Epithelial cell of proximal tubule (primary cell): Measurements from ENCODE around the gene CEP162. TPM values are rescaled to one million over a fixed set of nuclear protein-coding genes. Genes with fewer than 3 reads are reported as not detected.

ENCODE experiments used
- DNase-seq: peaks from one replicate; pipeline ENCODE4 v3.0.0-alpha.2; 2011; ENCODE audit warnings: low read depth
- H3K4me3 ChIP-seq: 2 replicates; pipeline ENCODE4 v1.5.1; 2011; ENCODE audit warnings: low read depth, mild to moderate bottlenecking, low read length
- CTCF ChIP-seq: conservative IDR thresholded peaks from 2 replicates; pipeline ENCODE4 v1.5.1; 2012; ENCODE audit warnings: low read depth, mild to moderate bottlenecking, low read length
- total RNA-seq: library from RNA; depleted of rRNA; stranded (reverse); fragments of >200 nt; gene quantifications from 2 replicates; pipeline ENCODE4 v1.2.3, GENCODE V29; 2015

The CEP162 gene
- total RNA-seq, 1 donor from 2014 or later = 5.4 TPM

- H3K4me3 ChIP-seq = no peak overlapping the region
- DNase-seq = no peak
- no peak for TF ChIP-seq CTCF
Measured at GRCh38 chr6:84103029-84103428, 124.4 kb downstream of the CEP162 start.

- no peak for DNase-seq
- no peak for TF ChIP-seq CTCF
- H3K4me3 ChIP-seq = no peak overlapping the region
Measured at GRCh38 chr6:84095156-84095555, 132.3 kb downstream of the CEP162 start.

GRCh38 chr6:84093441-84094435 lies 133.7 kb downstream of the CEP162 start:
- no peak overlapping the region for H3K4me3 ChIP-seq
- no peak for DNase-seq
- no peak for TF ChIP-seq CTCF

- DNase-seq = no peak
- no peak overlapping the region for H3K4me3 ChIP-seq
- TF ChIP-seq CTCF = no peak
Measured at GRCh38 chr6:84089552-84089951, 137.9 kb downstream of the CEP162 start.

- no peak for DNase-seq
- no peak for TF ChIP-seq CTCF
- no peak overlapping the region for H3K4me3 ChIP-seq
Measured at GRCh38 chr6:84089081-84089480, 138.4 kb downstream of the CEP162 start.

- H3K4me3 ChIP-seq = no peak overlapping the region
- no peak for TF ChIP-seq CTCF
- DNase-seq = no peak
Measured at GRCh38 chr6:84086545-84087429, 140.7 kb downstream of the CEP162 start.
